Measurements from ENCODE around the gene SHPK.

The SHPK gene

DNA sequence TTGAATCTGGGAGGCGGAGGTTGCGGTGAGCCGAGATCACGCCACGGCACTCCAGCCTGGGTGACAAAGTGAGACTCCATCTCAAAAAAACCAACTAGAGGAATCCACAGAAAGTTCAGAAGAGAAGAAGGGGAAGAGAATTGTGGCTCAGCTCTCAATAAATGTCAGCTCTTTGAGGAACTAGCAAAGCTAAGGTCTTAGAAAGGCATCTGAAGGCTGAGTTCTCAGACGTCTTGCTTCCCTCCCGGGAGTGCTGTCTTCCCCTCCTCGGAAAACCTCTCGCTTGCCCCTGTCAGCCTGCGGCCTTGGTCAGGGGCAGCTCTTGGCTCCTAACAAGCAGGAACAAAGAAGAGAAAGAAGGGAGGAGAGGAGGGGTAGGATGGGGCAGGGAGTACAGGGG, 5.3 kb downstream of the SHPK start:
- peak in 4 of 58 donors; percentile 1 to 15 (median 6) for DNase-seq

DNA sequence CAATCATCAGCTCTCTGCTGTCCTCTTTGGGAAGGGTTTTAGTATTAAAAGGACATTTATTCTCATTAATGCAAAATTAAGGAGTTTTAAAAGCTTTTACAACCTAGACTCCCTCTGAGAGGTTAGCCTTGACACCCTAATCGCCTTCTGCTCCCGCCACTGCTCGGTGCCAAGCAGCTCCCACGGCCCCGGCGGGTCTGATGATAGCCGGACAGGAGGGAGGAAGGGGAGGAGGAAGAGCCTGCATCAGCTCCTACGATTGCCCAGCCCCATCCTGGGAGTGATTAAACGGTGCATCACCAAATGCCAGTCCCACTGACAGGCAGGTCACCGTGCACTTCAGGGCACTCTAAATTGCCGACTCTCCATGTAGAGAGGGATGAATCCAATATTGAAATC, 8.3 kb downstream of the SHPK start:
- DNase-seq = no peak

DNA sequence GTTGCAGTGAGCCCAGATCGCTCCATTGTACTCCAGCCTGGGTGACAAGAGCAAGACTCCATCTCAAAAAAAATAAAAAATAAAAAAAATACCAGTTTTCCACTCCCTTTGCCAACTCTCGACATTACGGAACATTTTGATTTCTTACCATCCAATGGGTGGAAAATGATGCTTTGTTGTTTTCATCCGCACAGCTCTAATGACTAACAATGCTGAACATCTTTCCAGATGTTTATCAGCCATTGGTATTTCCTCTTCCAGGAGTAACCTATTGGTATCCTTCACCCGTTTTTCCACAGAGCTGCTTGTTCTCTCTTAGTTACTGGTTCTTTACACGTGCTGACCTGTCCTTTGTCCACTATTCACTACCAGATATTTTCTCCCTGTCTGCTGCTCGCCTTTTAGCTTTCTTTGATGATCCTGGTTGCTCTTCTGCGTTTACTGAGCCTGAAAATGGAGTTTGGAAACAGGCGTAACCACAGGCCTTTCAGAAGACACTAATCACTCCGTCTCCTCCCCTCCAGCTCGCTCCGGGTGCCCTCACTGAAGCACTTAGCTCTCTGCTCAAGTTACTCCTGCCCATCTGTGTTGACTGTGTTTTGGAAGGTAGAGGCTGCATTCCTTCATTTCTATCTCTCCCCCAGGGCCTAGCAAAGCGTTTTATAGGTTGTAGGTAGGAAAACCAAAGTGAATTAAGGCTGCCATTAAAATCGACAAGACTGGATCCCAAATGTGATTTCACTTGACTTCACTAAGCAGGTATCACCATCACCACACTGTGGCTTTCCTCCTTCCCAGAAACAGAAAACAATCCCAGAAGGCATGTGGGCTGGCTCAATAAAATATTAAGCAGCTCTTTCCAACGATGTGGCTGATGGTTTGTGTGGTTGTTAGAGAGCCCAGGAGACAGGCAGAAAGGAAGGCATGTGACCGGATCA, 8.9 kb downstream of the SHPK start:
- DNase-seq = no peak

DNA sequence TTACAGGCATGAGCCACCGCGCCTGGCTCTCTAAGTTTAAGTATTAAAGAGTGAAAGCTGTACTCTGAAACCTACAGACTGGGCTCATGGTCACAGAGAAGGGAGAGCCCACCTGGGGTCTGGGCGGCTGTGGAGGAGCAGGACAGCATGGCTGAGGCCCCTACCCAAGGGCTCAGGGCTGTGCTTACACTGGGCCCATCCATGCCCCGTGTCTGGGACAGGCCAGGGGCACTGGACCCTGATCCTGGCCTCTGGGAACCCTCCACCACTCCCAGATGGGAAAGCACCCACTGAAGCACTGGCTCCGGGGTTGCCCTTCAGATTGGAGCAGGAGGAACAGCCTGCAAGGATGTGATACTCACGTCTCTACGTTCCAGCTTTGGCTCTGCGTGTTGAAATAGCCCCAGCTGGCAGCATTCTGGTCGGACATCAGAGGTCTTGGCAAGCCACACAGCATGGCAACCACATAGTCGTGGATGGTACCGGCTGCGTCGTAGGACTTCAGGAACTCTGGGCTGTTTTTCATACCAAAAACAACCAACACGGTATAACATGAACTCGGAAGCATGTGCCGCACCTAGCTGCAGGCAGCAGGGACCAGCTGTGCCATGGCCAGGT, 13.0 kb downstream of the SHPK start:
- no peak for DNase-seq

DNA sequence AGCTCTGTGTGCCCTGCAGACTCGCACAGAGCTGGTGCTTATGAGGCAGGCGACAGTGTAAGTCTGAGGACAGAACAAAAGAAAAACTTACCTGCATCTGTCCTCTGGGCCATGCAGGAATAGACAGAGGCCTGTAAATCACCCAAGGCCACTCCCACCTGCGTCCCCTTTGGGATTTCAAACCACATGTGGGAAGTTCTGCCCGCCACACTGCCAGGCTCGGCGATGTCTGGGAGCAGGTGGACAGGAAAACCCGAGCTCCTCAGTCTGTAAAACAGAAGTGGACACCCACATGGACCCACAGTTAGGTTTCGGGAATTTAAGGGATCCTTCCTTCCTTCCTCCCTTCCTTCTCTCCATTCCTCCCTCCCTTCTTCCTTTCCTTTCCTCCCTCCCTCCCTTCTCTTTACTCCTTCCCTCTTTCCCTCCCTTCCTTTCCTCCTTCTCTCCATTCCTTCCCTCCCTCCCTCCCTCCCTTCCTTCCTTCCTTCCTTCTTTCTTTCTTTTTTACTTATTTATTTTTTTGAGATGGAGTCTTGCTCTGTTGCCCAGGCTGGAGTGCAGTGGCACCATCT, 14.8 kb downstream of the SHPK start:
- DNase-seq = no peak

DNA sequence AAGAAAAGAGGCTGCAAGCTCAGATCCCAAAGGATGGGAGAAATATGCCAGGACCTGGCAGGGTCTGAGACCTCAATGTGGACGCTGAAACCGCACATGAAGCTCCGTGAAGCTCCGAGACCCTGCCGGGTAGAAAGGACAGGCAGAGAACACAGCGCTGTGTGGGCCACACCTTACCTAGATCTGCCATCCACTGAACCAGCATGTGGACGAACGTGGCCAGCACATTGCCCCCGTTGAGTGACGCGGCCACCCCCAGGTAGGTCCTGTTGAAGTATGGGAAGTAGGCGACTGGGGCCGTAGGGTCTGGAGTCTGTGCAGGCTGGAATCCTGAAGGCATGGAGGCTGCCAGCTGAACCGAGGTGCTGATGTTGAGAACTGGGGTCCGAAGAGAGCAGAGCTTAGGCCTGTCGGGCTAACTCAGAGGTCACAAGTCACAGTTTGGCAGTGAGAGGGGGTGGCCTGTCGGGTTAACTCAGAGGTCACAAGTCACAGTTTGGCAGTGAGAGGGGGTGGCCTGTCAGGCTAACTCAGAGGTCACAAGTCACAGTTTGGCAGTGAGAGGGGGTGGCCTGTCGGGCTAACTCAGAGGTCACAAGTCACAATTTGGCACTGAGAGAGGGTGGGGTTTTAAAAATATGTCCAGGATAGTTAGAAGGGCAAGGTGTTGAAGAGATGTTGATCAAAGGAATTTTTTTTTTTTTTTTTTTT, 20.7 kb downstream of the SHPK start:
- no peak for DNase-seq

DNA sequence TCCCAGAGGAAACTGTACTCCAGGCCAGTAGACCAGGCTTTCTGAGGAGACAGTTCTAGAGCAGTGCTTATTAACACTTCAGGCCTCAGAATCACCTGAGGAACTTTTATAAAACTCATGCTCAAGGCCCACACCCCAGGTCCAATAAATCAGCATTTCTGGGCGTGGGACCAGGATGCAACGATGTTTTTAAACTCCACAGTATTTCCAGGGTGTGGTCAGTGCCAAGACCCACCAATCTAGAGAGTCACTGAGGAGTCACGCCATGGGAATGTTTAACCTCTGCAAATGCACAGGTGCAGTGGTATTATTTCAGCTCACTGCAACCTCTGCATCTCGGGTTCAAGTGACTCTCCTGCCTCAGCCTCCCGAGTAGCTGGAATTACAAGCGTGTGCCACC, 22.9 kb downstream of the SHPK start:
- DNase-seq = no peak

DNA sequence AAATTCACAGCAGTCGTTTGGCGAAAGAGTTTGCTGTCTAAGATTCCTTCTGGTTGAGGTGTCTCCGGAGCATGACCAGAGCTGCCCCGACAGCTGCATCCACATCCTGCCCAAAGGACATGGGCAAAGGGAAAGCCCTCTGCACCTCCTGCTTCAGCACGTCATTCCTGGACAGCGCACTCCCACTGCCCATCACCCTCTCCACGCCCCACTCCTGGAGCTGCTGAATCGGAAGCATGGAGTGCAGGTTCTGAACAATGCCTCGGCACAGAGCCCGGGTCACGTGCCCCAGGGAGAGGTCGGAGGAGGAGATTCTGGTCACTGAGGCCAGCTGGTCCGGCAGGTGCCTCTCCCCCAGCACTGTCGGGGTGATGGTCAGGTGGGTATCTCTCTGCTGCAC, 25.5 kb downstream of the SHPK start:
- no peak for DNase-seq

DNA sequence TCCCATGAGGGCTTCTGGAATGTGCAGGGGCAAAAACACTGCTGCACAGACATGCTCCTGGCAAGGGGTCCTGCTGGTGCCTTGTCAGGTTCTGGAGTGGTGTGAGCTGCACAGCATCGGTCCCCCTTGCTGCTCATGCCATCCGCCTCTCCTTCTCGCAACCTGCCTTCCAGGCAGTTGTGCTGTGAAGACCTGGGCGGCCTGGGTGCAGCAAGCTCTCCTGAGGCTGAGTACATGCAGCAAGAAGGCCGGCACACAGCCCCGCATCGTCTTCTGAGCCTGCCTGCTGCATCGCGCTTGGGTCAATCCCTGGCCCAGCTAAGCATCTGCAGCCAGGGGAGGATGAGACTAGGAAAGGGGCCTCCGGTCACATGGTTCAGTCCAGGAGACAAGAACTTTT, 26.4 kb downstream of the SHPK start:
- DNase-seq = no peak

DNA sequence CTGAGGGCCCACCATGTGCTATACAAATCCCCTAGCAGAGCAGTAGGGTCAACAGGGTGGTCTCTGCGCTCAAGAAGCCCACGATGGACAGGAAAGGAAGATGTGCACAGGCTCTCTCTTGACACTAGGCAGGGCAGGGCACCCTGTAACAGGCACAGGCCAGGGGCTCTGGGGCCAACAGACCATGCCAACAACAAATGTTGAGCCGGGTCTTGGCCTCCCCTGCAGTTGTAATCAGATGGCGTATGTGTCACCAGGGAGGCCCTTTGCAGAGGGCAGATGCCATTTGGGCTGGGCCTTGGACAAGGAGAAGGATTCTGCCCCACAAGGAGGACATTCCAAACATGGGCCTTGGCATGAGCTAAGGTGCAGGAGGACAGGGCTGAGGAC, 32.2 kb downstream of the SHPK start:
- DNase-seq = no peak

DNA sequence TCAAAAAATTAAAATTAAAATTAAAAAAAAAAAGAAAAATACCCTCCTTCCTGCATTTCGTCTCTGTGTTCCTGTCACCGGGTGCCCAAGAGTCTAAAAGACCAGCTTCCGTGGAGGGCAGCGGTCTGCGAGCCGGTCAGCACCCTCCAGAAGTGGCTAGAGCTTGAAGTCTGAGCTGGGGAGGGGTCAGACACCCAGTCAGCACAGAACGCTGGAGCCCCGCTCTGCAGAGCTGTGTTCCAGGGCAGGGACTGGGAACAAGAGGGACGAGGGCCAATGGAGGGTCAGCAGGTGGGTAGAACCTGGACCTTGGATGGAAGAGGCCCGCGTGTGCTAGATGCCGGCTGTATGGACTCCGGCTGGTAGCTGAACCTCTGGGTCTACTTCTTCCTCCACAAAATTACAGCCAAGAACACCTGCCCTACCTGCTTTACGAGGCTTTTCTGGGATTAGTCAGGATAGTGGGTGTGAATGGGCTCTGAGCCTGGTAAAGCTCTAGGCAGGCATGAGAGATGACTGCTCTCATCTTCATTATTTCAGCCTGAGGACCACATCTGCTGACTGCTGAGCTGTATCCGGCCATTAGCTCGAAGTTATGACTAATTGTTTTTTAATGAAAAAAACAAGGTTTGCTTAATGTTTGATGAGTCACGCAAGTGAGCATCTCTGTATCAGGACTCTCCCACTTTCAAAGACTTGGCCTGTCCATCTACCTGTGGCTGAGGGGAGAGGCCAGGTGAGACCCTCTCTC, 32.8 kb downstream of the SHPK start:
- DNase-seq = no peak

DNA sequence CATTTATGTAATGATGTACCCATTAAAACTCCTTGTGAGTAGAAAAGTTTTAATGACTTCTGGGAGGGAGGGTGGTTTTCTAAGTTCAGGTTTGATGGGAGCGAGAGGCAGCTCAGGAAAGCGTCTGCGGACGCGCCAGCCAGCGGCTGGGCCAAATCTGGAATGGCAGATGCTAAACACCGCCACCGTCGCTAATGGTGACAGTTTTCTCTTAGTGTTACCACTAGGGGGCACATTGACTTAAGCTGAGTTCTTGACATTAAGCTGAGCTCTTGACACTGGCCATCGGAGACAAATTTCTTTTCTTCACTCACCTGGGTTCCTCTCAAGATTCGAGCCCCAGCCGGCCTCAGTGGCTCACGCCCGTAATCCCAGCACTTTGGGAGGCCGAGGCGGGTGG, 33.6 kb downstream of the SHPK start:
- no peak for DNase-seq

DNA sequence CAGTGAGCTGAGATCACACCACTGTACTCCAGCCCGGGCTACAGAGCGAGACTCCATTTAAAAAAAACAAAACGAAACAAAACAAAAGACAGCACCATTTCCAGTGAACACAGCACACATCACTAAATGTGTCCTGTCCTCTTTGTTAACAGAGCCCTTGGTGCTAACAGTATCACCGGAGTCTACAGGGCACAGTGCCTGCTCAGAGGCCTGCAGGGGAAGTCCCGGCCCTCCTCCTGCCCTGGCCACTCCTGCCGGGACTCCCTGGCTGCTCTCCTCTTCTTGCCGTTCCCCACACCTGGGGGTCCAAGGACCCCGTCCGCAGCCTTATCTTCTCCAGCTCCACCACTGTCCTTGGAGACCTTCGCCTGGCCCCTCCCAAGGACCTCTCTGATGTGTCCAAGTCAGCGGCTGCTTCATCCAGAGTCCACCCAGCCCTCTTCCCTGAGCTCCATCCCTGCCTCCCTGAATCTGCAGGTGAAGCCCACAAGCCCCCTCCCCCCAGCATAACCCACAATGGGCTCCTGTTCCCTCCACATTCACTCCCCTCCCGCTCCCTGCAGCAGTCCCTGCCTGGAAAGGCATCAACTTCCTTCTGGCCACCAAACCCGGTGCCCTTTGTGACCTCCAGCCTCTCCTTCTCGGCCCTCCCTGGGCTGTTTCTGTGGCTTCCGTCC, 35.4 kb downstream of the SHPK start:
- DNase-seq = no peak

DNA sequence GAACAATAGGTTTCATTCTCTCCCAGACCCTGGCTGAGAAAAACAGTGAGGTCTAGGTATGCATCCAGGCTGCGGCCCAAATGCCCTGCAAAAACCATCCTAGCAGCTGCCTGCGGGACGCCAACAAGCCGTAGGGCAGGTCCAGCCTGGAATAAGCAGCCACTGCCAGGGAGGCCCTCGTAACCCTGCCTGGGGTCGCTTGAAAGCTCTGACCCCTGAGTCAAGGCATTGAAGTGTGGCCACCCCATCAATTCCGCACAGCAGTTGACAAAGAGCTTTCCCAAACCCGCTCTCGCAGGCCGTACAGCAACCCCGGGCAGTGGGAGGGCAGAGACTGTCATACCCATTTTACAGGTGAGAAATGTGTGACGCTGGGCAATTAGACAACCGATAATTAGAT, 38.0 kb downstream of the SHPK start:
- no peak for DNase-seq

DNA sequence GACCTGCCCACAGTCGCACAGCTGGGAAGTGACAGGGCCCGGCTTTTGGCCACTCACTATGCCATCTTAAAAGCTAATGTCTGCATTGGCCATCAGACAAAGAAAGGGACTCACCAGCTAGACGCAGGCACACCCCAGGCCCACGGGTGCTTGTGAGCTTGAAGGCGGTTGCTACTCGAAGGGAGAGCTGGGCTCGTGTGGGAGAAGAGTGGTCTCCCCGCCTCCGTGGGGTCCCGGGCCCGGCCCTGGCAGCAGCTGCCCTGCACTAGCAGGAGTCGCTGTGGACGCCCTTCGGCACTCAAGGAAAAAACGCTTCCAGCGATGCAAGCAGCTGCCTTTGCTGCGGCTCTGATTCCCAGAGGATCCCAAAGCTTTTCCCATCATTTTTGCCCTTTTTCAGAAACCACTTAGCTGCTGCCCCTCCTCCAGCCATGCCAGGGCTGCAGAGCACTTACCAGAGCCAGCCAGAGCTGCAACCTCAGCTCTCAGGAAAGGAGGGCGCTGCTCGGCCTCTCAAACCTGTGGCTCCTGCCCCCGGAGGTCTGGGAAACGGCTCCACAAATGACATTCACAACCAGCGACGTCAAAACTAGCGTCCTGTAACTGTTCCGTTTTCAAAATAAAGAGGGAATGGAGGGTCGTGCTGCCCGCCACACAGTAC, 39.1 kb downstream of the SHPK start:
- DNase-seq = no peak

DNA sequence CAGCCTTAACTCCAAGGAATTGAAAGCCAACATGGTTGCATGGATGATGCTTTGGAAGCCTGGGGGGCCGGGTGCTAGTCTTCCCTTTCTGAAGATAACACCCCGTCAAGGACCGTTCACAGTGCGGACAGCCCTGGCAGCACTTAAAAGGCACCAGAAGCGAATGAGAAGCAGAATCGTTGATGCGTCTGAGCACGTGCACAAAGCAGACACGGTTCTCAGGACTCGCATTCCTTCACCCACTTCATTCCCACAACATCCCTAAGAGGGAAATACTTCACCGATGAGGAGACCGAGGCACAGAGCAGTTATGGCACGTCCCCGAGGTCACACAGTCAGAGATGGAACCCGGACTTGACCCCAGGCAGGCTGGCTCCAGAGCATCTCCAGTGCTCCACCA, 41.1 kb downstream of the SHPK start:
- no peak for DNase-seq

DNA sequence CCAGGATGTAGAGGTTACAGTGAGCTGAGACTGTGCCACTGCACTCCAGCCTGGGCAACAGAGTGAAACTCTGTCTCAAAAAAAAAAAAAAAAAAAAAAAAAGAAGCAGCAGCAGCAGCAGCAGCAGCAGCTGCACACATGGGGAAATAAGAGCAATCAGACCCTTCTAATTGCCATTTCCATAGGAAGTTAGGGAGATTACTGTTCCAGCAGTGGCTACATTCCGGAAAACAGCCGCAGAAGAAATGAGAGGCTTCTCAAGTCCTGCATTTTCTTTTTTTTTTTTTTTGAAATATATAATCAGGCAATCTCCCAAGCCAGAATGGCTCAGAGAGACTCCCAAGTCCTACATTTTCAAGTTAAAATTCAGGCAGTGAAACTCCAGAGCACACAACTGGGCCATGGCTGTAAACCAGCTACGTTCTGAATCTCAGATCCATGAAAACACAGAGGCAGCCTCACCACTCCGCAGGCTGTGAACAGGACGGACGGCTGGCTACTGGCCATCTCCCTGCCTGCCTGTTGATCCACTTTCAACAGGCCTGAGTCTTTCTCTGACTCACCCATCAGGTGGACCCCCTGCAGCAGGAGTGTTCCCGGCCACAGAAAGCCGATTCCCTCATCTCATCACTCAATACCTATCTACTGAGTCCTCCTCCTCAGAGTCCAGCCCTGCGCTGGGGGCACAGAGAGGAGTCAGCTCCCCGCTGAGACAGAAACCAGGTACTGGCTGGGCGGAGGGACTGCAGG, 41.8 kb downstream of the SHPK start:
- DNase-seq = peak in 51 of 58 donors; percentile 4 to 72 (median 34)

DNA sequence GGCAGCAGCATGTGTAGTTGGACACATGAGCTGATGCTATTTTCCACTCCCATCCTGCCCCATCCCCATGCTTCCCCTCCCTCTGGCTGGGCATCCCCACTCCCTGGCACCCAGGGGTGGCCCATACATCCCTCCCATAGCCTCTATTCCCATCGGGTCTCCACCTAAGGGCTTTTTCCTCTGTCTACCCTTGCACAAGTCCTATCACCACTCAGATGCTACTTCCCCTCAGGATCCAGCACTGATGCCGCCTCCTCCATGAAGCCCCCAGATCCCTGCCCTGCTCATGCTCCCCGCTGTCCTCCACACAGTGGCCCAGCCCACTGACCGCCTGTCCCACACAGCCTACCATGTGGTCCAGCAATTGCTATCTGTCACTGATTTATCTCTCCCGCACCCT, 42.7 kb downstream of the SHPK start:
- DNase-seq = no peak

DNA sequence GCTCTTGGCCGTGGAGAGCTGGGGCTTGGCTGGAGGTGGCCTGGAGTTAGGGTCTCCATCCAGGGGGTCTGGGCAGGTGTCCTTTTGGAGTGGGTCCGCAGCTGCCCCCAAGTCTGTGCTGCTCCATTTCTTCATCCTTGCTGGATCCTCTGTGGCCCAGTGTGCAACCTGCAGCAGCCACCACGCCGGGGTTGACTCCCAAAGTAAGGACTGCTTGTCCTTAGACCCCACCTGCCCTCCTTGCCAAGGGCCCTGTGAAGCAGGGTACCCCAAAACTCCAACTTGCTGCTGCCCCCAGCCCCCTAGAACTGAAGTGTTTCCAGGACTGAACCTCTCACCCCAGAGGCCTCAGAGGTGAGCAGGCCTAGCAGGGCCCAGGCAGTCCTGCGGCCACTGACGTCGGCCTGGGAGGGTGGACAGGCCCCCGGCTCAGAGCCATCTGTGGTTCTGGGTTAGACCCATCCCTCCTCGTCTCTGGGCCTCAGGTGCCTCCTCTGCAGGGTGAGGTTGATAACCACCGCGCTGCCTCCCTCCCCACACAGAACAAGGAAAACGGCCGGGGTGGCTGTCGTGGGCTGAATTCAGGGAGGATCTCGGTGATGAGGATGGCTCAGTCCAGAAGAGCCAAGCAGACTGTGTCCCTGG, 43.7 kb downstream of the SHPK start:
- DNase-seq = no peak

Data from anterior cingulate cortex (tissue), 58 donors.